K562 (cell line): ENCODE measurements around the gene UBE2L3. TPM values are rescaled to one million over a fixed set of nuclear protein-coding genes. Genes with fewer than 3 reads are reported as not detected.

Experiments
- CHD7 ChIP-seq: fragments of 200-600 bp; sonication (generic); IDR thresholded peaks from one replicate; pipeline ENCODE4 v1.6.1; 2012; ENCODE audit warnings: mild to moderate bottlenecking, low read depth, low read length, inconsistent platforms
- ZBTB8A ChIP-seq: fragments of 450-650 bp; IDR thresholded peaks from 2 replicates; pipeline ENCODE4 v1.6.1; 2018; ENCODE audit warnings: mild to moderate bottlenecking, moderate library complexity; ENCODE audit not compliant: partially characterized antibody
- polyA plus RNA-seq, 8 experiments: library from polyadenylated mRNA; depleted of rRNA in 4 of 8; stranded (reverse) in 5 of 8; unstranded in 3 of 8; fragments of >200 nt; fragmentation: Nextera tagmentation in 2 of 8; fragmentation: Illumina TruSeq in 1 of 8; extraction: Ambion mirVana in 2 of 8; extraction: Trizol in 1 of 8; gene quantifications; 2 replicates each; pipeline versions ENCODE4 v1.2.1 to v1.2.3, GENCODE V29; 2011 to 2014; ENCODE audit warnings: inconsistent platforms in 1 of 8, missing spikeins in 1 of 8
- total RNA-seq, 7 experiments: library from RNA; depleted of rRNA in 6 of 7; stranded (reverse); fragments of >200 nt in 6 of 7; fragmentation: Illumina TruSeq in 2 of 7; extraction: Trizol in 2 of 7; gene quantifications; 2 replicates each; pipeline versions ENCODE4 v1.2.1 to v1.2.3, GENCODE V29; 2011 to 2021; ENCODE audit warnings: low replicate concordance in 1 of 7

Gene UBE2L3
- total and polyA plus RNA-seq, 9 of the 15 experiments (the other 6 are each of a cell fraction or from before 2014, with no cell fraction given) = 215 to 625 (median 285) TPM

GRCh38 chr22:21651521-21652009, 84.1 kb downstream of the UBE2L3 start (continued):
- TF ChIP-seq CHD7 (no peak), ZBTB8A (no peak)
